ENCODE data around the gene AIFM3.
"Not testable (repeated sequence)": the region's sequence is repeated elsewhere in the genome, so short reads cannot be mapped to it uniquely, and the experiment has no call there.

Gene AIFM3

DNA sequence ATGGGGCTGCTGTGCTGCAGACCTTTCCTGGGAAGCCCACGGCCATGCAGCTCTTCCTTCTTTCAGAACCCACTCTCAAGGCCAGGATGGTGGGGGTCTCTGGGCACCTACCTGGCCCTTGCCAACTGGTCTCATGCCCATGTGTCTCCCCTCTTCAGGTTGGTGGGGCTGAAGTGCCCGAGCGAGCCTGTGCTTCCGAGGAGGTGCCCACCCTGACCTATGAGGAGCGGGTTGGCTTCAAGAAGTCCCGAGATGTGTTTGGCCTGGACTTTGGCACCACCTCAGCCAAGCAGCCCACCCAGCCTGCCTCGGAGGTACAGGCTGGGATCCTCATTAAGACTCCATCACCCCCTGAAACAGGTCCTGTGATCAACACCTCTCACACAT is 25.0 kb downstream of the AIFM3 start:
- no peak for DNase-seq

DNA sequence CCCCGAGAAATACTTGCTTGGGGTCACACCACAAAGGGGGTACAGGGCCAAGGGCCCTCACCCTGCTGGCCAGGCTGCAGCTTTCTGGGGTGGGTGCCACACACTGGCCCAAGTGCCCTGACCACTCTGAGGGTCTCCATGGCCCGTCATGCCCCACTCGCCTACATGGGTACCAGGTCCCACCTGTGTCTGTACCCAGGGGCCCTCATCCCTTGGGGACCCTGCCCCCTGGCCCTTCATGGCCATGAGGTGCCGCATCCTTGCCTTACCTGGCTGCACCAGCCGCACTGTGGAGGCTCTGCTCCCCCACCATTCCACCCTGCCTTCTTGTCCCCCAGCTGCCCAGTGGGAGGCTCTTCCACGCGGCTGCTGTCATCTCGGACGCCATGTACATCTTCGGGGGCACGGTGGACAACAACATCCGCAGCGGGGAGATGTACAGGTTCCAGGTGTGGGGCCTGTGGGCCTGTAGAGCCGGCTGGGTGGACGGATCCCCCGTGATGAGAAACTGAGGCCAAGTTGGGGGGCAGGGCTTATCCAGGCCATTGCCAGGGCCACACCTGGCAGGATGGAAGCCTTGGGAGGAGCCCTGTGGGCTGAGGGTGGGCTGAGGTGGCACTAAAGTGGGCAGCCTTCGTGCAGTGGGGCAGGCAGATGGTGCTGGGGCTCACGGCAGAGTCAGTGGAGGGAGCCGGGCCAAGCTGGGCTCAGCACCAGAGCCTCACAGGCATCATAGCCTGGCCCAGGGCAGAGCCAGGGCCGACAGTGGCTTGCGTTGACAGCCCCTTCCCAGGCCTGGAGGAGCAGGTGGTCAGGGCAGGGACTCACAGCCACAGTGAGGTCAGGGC is 25.6 kb downstream of the AIFM3 start:
- DNase-seq = no peak

DNA sequence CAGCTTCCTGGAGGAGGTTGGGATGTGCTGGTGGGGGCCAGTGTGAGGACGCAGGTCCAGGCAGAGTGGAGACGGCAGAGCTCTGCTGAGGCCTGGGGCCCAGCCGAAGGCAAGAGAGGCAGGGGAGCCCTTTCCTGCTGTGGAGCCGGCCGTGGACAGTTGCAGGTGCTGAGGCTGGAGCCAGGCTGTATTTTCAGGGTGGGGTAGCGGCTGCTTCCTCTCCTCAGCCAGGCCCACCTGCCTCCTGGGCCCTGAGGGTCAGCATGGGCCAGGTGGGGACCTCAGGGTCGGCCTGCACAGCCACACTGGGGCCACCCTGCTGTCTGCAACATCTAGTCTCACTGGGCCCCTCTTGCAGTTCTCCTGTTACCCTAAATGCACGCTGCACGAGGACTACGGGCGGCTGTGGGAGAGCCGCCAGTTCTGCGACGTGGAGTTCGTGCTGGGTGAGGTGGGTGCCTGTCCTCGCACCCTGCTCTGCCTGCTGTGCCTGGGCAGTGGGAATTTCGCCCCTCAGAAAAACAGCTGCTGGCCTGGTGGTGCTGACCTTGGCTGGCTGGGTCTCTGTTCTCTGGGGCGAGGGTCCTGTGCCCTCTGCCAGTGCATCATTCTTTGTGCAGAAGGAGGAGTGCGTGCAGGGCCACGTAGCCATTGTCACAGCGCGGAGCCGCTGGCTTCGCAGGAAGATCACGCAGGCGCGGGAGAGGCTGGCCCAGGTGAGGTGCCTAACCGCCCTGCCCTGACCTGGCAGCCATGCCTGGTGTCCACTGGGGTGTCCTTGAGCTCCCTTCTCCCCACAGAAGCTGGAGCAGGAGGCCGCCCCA is 26.5 kb downstream of the AIFM3 start:
- no peak for DNase-seq

GRCh38 chr22:20994128-20994901 is 27.3 kb downstream of the AIFM3 start:
- no peak for DNase-seq

DNA sequence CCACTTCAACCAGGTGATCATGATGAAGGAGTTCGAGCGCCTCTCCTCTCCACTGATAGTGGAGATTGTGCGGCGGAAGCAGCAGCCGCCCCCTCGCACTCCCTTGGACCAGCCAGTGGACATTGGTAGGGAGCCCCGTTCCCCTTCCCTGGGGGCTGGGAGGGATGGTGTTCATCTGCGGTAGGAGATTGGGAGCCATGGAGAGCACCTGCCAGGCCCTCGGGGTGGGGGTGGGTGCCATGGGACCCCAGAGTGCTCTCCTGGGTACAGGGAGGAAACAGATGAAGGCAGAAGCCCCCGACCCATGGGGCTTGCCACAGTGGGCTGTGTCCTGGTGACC is 27.8 kb downstream of the AIFM3 start:
- no peak for DNase-seq

DNA sequence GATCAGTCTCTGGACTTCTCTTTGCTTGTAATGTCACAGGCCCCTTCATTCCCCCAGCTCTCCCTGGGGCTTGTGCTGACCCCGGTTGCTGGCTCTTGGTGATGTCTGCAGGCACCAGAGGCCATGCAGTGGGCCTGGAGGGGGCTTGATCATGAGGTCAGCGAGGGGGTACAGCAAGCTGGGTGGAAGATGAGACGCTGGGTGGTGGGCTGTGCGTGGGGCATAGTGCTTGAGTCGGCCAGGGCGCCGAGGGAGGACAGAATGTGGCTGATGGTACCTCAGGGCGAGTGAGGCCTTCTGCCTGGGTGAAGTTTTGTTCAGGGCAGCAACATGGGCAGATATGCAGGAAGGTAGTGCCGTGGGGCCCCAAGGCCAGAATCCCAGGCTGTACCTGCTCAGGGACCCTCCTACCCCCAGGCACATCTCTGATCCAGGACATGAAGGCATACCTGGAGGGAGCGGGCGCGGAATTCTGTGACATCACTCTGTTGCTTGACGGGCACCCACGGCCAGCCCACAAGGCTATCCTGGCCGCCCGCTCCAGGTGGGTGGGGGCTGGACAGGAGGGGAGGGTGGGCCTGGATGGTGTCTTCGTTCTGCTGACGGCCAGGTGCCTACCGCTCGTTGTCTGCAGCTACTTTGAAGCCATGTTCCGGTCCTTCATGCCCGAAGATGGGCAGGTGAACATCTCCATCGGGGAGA is 28.4 kb downstream of the AIFM3 start:
- DNase-seq = no peak

GRCh38 chr22:20996031-20996410 is 29.0 kb downstream of the AIFM3 start:
- no peak for DNase-seq

DNA sequence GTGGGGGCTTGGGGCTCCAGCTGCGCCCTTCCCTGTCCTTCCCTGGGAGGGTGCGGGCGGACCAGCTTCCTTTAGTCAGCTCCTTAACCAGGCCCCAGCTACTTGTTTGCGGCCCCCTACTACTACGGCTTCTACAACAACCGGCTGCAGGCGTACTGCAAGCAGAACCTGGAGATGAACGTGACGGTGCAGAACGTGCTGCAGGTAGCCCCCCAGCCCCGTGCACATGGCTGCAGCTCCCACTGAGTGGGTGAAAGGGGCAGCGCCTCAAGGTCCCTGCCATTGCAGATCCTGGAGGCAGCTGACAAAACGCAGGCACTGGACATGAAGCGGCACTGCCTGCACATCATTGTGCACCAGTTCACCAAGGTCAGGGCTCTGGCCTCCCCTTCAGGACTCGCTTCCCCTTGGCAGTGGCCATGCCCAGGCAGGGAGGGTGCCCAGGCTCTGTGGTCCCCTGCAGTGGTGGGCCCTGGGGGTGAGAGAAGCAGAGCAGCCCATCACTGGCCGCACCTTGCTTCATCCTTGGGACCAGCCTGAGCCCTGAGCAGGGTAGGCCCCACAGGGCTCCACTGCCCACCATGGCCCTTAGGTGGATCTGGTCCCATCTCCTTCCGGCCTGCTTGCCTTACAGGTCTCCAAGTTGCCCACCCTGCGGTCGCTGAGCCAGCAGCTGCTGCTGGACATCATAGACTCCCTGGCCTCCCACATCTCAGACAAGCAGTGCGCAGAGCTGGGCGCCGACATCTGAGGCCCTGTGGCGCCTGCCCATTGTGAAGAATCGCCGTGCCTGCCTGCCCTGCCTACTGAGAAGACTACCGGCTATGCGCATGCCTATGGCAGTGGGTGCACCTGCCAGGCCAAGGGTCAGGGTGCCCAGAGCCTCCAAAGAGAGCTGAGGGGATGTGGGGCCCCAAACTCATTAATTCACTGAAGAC is 29.8 kb downstream of the AIFM3 start:
- DNase-seq = no peak

DNA sequence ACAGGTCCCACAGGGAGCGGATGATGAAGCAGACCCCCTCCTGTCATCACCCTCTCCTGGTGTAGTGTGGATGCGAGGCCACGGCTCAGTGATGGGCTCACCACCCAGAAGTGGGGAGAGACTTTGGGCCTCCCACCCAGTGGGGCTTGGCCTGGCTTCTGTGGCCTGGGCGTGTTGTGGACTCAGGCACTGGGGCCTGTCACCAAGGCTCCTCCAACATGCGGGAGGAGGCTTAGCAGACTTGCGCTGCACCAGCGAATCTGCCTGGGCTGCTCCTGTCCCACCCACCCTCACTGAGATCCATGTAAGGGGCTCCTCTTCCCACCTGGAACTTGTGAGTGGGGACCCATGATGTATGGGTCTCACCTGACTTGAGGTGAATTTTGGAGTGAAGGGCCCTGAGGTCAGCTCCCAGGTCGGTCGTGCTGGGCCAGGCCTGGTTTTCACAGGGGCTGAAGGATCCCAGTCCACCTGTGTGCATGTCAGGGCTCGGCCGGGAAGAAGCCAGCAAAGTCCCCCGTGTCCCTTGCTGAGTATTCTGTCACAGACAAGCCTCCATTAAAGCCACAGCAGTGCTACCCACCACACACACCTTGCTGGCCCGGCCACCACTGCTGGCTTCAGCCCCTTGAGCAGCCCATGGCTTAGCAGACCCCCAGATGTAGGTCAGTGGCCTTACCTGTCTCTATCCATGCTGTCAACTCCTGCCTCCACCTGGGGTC is 30.6 kb downstream of the AIFM3 start:
- DNase-seq = no peak

DNA sequence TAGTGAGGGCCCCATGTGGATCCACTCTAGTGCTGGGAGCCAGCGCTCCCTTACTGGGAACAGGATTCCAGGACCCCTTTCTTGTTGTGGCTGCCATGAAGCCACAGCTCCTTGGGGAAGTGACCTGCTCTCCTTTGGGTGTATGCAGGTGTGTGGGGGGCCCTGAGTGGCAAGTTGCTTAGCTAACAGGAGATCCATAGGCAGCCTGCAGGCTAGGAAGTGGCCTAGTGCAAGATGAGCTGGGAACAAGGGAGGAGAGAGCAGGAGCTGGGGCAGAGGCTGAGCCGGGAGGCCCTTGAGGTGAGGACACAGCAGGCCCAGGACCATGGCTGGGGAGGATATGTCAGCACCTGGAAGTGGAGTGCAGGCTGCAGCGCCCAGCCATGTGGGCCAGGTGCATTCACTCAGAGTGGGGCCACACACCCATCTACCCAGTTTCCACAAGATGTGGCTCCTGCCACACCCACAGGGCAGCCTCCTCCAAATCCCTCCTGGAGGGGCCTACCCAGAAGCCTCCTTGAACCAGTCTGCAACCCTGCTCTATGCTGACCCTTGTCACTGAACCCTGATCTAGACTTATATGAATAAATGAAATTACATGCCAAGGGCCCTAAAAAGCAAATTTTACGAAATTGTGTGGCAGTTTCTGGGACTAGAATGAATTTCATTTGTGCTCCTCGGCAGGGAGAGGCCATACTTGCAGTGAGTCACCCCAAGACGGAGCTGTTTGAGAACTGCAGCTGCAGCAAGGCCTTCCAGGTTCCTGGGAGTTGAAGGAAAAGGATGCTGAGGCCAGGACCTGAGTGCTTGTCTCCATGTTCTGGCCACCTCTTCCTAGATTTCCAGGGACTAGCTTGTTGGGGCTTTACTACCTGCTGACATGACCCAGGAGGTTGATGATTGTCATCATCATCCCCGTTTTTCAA is 31.6 kb downstream of the AIFM3 start:
- no peak for DNase-seq

DNA sequence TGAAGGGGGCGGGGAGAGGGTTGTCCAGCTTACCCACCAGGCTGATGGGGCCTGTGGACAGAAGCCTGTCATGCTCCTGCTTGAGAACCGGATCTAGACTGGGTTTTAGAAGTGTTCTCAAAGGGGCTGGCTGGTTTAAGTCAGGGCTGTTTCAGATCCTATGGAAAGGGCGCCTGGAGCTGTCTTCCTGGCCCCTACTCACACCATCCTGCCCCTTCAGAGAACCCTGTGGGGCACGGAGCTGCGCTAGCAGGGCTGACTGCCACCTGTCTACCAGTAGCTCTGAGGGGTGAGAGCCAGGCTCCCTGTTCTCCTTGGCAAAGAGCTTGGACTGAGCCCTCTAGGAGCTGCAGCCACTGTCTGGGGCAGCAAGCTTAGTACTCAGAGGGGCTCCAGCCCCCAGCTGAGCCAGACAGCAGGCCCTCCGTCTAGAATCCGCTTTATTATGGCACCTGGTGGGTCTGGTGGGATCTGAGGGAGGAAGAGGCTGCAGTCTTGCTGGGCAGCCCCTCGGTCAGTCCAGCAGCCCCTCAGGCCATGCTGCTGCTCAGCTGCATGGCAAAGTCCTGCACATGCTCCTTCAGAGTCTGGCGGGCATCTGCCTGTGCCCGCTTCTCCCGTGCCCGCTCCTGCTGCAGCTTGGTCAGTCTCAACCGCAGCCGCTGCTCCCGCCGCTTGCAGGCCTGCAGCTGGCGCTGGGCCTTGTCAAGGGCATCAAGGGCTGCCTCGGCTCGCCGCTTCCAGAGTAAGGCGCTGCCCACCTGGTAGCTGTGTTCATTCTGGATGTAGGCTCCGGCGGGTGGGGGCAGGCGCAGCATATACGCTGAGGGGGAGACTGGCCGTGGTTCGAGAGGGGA is 32.5 kb downstream of the AIFM3 start:
- no peak for DNase-seq

DNA sequence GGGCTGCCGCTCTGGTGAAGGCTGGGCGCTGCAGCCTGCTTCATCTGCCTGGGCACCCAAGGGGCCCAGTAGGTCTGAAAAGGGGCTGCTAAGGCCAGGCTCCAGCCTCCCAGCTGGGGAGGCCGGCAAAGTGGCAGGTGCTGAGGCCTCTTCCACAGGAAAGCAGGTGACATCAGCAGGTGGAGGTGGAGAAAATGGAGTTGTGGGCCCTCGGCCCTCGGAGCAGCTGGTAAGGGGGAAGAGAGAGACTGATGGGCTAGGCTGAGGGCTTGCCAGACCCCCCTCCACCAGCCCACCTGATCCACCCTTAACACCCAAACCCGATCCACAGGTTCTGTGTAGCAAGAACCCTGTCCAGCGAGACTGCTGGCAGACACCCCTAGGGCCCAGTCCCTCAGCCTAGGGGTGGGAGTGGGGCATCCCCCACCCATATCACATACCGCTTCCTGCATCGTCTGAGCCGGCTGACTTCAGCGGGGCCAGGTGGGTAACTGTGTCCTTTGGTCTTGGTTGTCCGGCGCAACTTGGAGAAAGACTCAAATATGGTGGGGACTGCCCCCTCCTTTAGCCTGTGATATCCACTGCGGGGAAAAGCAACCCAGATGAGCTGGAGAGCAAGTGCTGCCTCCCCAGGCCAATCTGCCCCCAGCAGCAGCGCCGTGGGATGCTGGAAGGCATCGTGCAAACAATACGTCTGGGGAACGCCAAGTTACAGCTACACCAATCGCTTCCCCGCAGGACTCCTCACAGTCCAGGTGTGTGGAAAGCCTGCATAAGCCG is 33.3 kb downstream of the AIFM3 start:
- DNase-seq = no peak

DNA sequence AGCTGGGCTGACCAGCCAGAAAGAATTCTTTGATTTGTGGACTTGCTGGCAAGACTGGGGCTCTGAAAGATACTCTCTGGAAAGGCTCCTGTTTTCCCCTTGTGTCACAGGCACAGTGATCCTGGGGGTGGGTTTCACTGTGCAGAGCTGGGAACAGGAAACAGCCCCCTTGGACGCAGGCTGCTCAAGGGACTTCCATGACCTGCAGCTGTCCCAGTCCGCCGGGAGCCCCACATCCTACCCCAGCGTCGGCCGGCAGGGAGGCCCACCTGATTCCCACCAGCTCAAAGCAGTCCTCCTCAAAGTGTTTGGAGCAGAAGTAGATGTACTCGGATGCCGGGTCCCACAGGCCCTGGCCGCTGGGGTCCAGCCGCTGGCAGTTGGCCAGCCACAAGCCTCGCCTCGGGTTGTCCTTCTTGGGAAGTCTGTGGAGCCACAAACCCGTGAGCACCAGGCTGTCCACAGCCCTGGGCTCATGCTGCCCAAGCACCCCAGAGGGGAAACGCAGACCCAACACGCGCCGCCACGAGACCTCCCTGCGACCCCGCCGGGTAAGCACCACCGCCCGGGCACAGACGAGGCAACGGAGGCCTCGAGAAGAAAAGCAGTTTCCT is 34.0 kb downstream of the AIFM3 start:
- no peak for DNase-seq

GRCh38 chr22:21001601-21002325 is 34.7 kb downstream of the AIFM3 start, which contains the start of gene THAP7:
THAP7 (minus strand) TSS chr22:21002118; CDS start chr22:21001911, 207 bp downstream.
- DNase-seq = peak; percentile 95 to 96

- DNase-seq = no peak
These were observed 36.7 kb downstream of the AIFM3 start for GRCh38 chr22:21003782-21004181.

DNA sequence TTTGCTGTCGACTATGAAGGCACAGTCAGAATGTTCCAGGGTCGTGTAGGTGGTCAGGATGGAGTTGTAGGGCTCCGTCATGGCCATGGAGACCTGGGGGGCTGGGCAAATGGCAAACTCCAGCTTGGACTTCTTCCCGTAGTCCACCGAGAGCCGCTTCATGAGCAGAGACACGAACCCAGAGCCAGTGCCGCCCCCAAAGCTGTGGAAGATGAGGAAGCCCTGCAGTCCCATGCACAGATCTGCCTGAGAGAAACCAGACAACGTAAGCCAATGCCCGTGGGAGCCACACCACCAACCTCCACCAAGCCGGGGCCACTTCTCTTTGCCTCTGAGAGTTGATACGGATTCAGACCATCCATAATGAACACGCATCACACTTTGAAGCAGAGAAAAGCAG is 42.2 kb downstream of the AIFM3 start:
- DNase-seq = not testable (repeated sequence)

Data from CD4-positive, alpha-beta T cell treated with Interferon alpha-2 for 1 hour (primary cell).